ENCODE results near the gene ATXN10. TPM values are rescaled to one million over a fixed set of nuclear protein-coding genes. Genes with fewer than 3 reads are reported as not detected.

ATXN10 gene
- total and polyA plus RNA-seq, 2 of the 8 experiments (the other 6 are each of a cell fraction or from before 2014, with no cell fraction given): 134 to 210 TPM

- H2BK20ac ChIP-seq (ENCODE audit: low read length): no peak overlapping the region
- ChIA-PET CTCF (ENCODE audit: partially characterized antibody) (interaction anchor here (1.0 kb wide), 1 partner anchor 11 kb away, joined by 3 read pairs; no protein-coding TSS in a partner anchor), POLR2A (ENCODE audit: partially characterized antibody) (no interaction called here)
- 93% methylated on average over 10 of the region's 11 CpGs; no CpG with 5 or more reads in 1 of the 2 experiments for WGBS, 2 experiments (ENCODE audit: extremely low coverage in 1 of 2, insufficient coverage in 1 of 2, insufficient read length in 1 of 2, insufficient replicate concordance in 2 of 2, low coverage in 1 of 2, low lambda C conversion rate in 2 of 2, missing lambda C conversion rate in 1 of 2)
- no peaks in the 10 kb centered on the region for H3K79me1 ChIP-seq (ENCODE audit: low read depth, low read length)
- no peak overlapping the region for H3K4me2 ChIP-seq (ENCODE audit: insufficient read depth in 1 of 2, low read depth in 2 of 2, low read length in 2 of 2)
- peak overlapping the region; percentile 48; the same call in 1 of the 2 replicates for H4K8ac ChIP-seq (ENCODE audit: extremely low read depth, insufficient read depth, low read length)
- H3K36me3 ChIP-seq (ENCODE audit: control insufficient read depth in 2 of 4, insufficient read depth in 4 of 4, low read length in 3 of 4): no peaks in the 10 kb centered on the region
- DNase-seq (ENCODE audit: low read depth in 1 of 2, low spot score in 2 of 2) (no peak), FAIRE-seq (no peak)
- H2AFZ ChIP-seq (ENCODE audit: low read length): no peak overlapping the region
- H3K14ac ChIP-seq (ENCODE audit: insufficient read length): no peak overlapping the region
- no peaks in the 10 kb centered on the region for H3K9me3 ChIP-seq (ENCODE audit: insufficient read depth in 2 of 2, low read depth in 1 of 2, low read length in 1 of 2)
- H3K56ac ChIP-seq (replicated peaks; ENCODE audit: insufficient read length, low read depth, low read length): no peak overlapping the region
- H3K27ac ChIP-seq (ENCODE audit: low read depth, low read length): no peak overlapping the region
- peaks cover 1 to 3% (median 3%) of the 10 kb centered on the region in 4 experiments; a peak in 4 of 7 replicates for H3K4me1 ChIP-seq (replicated peaks in 1 of 4; ENCODE audit: control insufficient read depth in 3 of 4, insufficient read depth in 4 of 4, low read length in 3 of 4)
- no peak overlapping the region for H2BK12ac ChIP-seq (ENCODE audit: low read depth, low read length)
- H2AK5ac ChIP-seq (ENCODE audit: low read depth, low read length): no peak overlapping the region
- no peak overlapping the region for H4K5ac ChIP-seq (ENCODE audit: insufficient read length, low read depth, low read length)
- no peak overlapping the region for H4K91ac ChIP-seq (replicated peaks; ENCODE audit: insufficient read length, low read length)
- no peak overlapping the region for H3K4ac ChIP-seq (replicated peaks; ENCODE audit: insufficient read length, low read depth, low read length)
- no peaks in the 10 kb centered on the region for H3K27me3 ChIP-seq (replicated peaks in 1 of 4; ENCODE audit: control insufficient read depth in 3 of 4, extremely low read depth in 1 of 4, insufficient read depth in 3 of 4, low read length in 3 of 4)
- H4K20me1 ChIP-seq (replicated peaks in 1 of 2; ENCODE audit: control insufficient read depth in 1 of 2, insufficient read depth in 2 of 2, low read length in 2 of 2): no peaks in the 10 kb centered on the region
- H3K23me2 ChIP-seq (ENCODE audit: low read depth, low read length): 0 out of 2 replicates have a peak, but pooled peaks cover 3% of the 10 kb centered on the region
- no peak overlapping the region for H2BK5ac ChIP-seq (ENCODE audit: low read depth, low read length)
- H3K4me3 ChIP-seq (ENCODE audit: extremely low read depth in 1 of 4, insufficient read depth in 2 of 4, low read depth in 3 of 4, low read length in 4 of 4): no peak overlapping the region
- H3K23ac ChIP-seq (ENCODE audit: insufficient read length): no peak overlapping the region
- no peak overlapping the region for H2BK15ac ChIP-seq (ENCODE audit: low read length)
- H3K18ac ChIP-seq (ENCODE audit: extremely low read depth, low read length): no peak overlapping the region; the same call in 1 of the 2 replicates
- no peak overlapping the region for H2BK120ac ChIP-seq (replicated peaks; ENCODE audit: low read depth, low read length)
- no peak overlapping the region for H3K9ac ChIP-seq (replicated peaks in 1 of 4; ENCODE audit: extremely low read depth in 1 of 4, low read depth in 3 of 4, low read length in 3 of 4)
- H3K79me2 ChIP-seq (ENCODE audit: control insufficient read depth in 1 of 2, insufficient read depth in 2 of 2, low read length in 2 of 2): no peaks in the 10 kb centered on the region
- TF ChIP-seq CREB1 (IDR thresholded peaks at IDR 0.05): no peak
- no peak for TF ChIP-seq EZH2 (IDR thresholded peaks at IDR 0.05; ENCODE audit: low read depth, low read length, severe bottlenecking)
- TF ChIP-seq SRF (IDR thresholded peaks at IDR 0.05; ENCODE audit: low read depth, low read length): no peak
- TF ChIP-seq MAFK (IDR thresholded peaks at IDR 0.05; ENCODE audit: low read depth, low read length): no peak
- no peak for TF ChIP-seq FOSL1 (IDR thresholded peaks at IDR 0.05; ENCODE audit: insufficient read depth, low read depth, low read length)
- TF ChIP-seq SIX5 (IDR thresholded peaks at IDR 0.05; ENCODE audit: low read depth, low read length): no peak
- TF ChIP-seq BCL11A (IDR thresholded peaks at IDR 0.05; ENCODE audit: low read depth in 2 of 2, low read length in 2 of 2): no peak
- TF ChIP-seq RFX5 (IDR thresholded peaks at IDR 0.05; ENCODE audit: borderline replicate concordance, low read depth, low read length): no peak
- no peak for TF ChIP-seq HDAC6 (IDR thresholded peaks at IDR 0.05; ENCODE audit: low read depth, low read length)
Observed at GRCh38 chr22:45621836-45622600, 49.6 kb upstream of the ATXN10 start.

Data from H1 (cell line).